D721Med (cell line): ENCODE data around the gene NFATC1.

Source experiments
- DNase-seq: peaks from one replicate; pipeline ENCODE4 v3.0.0; 2011; ENCODE audit warnings: low spot score; ENCODE audit not compliant: insufficient read length
- FAIRE-seq: peaks from 2 replicates; lab custom pipeline; 2011; peaks lifted over from hg19 to GRCh38; lab: Jason Lieb, UNC
- TF ChIP-seq, protein P1 (sequence below): IDR thresholded peaks from 2 replicates; pipeline ENCODE4 v1.5.1; 2012; ENCODE audit warnings: mild to moderate bottlenecking, control low read depth; ENCODE audit not compliant: insufficient read depth; ENCODE audit errors: missing control alignments

NFATC1 gene

DNA sequence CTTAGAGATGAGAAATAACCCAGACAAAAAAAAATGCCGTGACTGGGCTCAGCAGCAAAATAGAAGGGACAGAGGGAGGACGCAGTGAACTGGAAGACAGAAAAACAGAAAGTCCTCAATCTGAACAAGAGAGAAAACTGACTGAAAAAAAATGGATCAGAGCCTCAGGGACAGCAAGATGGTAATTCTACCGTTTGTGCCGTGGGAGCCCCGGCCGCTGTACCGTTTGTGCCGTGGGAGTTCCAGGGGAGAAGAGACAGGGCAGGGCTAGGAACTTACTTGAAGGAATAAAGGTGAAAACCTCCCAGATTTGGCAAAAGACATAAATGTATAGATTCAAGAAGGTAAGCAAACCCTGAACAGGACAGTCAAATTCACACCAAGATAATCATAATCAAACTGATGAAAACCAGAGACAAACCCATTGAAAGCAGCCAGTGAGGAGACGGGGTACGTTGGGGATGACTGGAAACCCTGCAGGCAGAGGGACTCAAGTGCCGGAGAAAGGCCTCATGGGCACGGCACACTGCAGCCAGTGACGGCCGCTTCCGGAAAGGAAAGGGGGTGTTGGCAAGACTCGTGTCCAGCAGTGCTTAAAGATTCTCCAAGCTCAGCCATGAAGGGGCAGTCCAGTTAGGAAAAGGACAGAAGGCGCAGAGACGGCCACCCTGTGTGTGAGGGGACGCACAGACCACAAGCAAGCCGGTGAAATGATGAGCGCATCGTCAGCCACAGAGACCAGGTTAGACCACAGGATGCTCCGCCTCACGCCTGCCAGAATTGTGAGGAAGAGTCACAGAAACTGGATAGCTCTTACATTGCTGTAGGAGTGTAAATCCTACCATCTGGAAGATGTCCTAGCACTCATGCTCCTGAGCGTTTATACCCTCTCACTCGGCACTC lies 40.0 kb upstream of the NFATC1 start:
- TF ChIP-seq, protein P1, sequence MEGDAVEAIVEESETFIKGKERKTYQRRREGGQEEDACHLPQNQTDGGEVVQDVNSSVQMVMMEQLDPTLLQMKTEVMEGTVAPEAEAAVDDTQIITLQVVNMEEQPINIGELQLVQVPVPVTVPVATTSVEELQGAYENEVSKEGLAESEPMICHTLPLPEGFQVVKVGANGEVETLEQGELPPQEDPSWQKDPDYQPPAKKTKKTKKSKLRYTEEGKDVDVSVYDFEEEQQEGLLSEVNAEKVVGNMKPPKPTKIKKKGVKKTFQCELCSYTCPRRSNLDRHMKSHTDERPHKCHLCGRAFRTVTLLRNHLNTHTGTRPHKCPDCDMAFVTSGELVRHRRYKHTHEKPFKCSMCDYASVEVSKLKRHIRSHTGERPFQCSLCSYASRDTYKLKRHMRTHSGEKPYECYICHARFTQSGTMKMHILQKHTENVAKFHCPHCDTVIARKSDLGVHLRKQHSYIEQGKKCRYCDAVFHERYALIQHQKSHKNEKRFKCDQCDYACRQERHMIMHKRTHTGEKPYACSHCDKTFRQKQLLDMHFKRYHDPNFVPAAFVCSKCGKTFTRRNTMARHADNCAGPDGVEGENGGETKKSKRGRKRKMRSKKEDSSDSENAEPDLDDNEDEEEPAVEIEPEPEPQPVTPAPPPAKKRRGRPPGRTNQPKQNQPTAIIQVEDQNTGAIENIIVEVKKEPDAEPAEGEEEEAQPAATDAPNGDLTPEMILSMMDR: no peak
- no peak for DNase-seq
- no peak for FAIRE-seq

DNA sequence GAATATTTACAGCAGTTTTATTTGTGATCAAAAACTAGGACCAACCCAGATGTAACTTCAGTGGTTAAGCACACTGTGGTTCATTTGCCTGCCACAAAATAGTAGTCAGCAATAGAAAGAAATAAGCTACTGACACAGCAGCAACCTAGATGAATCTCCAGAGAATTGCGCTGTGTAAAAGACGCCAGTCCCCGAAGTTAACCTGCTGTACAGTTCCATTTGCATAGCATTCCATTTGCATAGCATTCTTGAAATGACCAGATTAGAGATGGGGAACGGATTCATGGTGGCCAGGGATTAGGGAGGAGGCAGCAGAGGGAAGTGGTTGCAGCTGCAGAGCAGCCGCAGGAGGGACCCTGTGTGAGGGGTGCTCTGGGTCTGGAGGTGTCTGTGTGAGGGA lies 39.3 kb upstream of the NFATC1 start:
- TF ChIP-seq, protein P1: no peak
- FAIRE-seq: peak; percentile 38
- no peak for DNase-seq

DNA sequence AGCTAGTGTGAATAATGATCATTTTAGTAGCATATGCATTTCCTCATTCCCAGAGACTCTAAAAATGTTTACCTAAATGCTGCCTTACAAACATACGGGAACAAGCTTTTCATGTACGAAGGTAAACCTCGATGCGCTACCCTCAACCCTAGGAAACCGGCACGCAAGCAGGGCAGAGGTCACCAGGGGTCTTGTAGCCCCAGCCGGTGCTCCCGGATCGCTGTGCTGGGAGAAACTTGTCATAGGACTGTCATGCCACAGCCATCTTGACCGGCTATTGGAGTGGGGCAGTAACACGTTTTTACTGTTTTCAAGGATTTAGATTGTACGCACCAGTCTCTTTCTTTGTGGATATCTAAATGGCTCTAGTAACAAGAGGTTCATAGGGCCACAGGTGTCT lies 34.8 kb upstream of the NFATC1 start:
- no peak for DNase-seq
- no peak for FAIRE-seq
- TF ChIP-seq, protein P1: no peak

DNA sequence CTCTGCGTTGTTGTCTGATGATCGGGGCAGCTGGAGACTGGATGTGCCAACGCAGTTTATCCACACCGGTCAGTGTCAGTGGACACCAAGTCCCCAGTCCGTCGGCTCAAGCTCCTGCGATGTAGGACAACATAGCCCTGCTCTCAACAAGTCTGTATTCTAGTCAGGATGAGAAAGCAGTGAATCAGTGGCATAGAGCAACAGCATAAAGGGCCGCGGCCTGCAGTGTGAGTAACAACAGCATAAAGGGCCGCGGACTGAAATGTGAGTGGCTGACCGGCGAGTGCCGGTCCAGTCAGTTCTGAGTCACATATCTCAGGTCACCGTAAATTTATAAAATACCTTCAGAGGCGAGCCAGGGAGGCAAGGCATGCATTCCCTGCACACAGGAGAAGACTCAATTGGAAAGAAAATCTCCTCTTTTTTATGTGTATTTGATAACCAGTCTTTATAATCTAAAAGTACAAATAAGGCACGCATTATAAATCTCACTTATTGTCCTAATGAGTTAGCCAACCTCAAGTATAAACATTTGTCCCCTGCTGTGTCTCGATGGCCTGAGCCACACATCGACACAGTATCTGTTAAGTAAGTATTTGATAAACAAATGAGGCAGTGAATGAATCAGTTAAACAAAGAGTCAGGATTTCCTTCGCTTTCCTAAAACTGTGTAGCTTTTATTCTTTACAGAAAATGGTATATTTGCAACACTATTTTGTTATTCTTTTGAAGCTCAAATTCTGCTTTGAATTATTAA lies 33.8 kb upstream of the NFATC1 start:
- TF ChIP-seq, protein P1: no peak
- no peak for DNase-seq
- peak; percentile 55 for FAIRE-seq

DNA sequence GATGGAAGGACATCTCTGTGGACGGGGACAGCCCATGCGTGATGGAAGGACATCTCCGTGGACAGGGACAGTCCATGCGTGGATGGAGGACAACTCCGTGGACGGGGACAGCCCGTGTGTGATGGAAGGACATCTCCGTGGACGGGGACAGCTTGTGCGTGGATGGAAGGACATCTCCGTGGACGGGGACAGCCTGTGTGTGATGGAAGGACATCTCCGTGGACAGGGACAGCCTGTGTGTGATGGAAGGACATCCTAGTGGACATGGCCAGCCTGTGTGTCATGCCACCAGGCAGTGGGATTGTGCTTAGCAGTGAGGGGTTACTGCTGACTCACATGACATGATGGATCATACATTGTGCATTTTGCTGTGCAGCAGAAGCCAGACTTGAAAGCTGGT lies 30.0 kb upstream of the NFATC1 start:
- TF ChIP-seq, protein P1: no peak
- DNase-seq (no peak), FAIRE-seq (no peak)

DNA sequence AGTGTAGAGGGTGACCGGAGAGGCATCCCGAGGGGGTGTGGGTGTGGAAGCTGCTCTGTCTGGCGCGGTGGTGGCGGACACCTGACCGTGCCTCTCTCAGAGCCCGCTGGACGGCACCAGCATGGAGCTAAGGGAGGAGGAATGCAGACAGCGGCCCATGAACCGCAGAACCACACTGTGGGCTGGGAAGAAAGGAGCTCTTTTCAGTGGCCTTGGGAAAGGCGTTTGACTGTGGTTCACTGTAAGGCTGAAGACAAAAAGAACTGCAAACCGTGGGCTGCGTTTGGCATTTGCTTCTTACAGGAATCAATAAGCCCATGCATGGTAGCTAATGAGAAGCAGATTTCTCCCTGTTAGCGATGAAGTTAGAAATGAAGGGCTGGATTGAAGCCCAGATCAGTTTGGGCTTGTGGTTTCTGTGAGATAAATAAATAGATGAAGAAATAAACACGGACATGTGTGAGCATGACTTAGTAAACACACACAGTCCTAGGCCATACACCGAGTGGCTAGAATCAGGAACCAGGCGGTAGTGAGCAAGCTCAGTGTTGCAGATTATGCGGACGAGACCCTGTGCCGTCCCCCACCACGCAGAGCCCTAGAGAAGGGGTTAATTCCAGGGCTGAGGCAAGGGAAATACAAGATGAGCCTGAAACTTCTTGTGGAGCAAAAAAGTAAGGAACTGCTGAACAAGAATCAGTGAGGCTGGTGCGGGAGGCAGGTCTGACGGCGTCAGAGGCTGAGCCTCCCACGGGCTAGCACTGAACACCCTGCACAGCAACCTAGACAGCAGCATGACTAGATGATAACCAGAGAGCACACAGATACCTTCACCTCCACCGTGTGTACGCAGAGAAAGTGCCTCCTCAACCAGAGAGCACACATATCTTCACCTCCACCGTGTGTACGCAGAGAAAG lies 29.3 kb upstream of the NFATC1 start:
- TF ChIP-seq, protein P1: no peak
- DNase-seq (no peak), FAIRE-seq (no peak)
